Natural killer cell (primary cell): ENCODE data around the gene TEKTIP1. TPM values are rescaled to one million over a fixed set of nuclear protein-coding genes. Genes with fewer than 3 reads are reported as not detected.

Experiments
- ATAC-seq, 3 donors: fragments of 150-1000 bp in 2 of 3; fragments of 200-7000 bp in 1 of 3; cut with Tn5 transposase; 1 replicate in 1 of 3; 2 replicates in 2 of 3; pipeline ENCODE4 v1.10.0; 2021; ENCODE audit warnings: mild to moderate bottlenecking in 2 of 3, moderate library complexity in 2 of 3
- DNase-seq, 2 donors: peaks; one replicate each; pipeline versions ENCODE4 v3.0.0 to v3.0.0-alpha.2; 2013 to 2021; ENCODE audit warnings: mixed read lengths in 1 of 2
- H3K27ac ChIP-seq: one replicate; pipeline ENCODE4 v1.5.1; 2013; ENCODE audit warnings: mild to moderate bottlenecking, low read length
- H3K27me3 ChIP-seq: one replicate; pipeline ENCODE4 v1.6.1; 2013; ENCODE audit warnings: low read length; ENCODE audit not compliant: control insufficient read depth, insufficient read depth
- H3K36me3 ChIP-seq: one replicate; pipeline ENCODE4 v1.6.1; 2013; ENCODE audit warnings: low read length; ENCODE audit not compliant: control insufficient read depth, insufficient read depth
- H3K4me1 ChIP-seq: one replicate; pipeline ENCODE4 v1.6.1; 2013; ENCODE audit warnings: low read length; ENCODE audit not compliant: control insufficient read depth, insufficient read depth
- H3K4me3 ChIP-seq: one replicate; pipeline ENCODE4 v1.5.1; 2013; ENCODE audit warnings: low read length
- H3K9me3 ChIP-seq: one replicate; pipeline ENCODE4 v1.6.1; 2013; ENCODE audit warnings: low read length; ENCODE audit not compliant: control insufficient read depth, insufficient read depth
- H3K27ac Mint-ChIP-seq, 2 donors: one replicate each; pipeline ENCODE4 v1.8.0; 2022; ENCODE audit warnings: mild to moderate bottlenecking in 2 of 2, mixed read lengths in 2 of 2, moderate library complexity in 1 of 2
- H3K27me3 Mint-ChIP-seq, 2 donors: one replicate each; pipeline ENCODE4 v1.8.0; 2022; ENCODE audit warnings: low read depth in 2 of 2, mixed read lengths in 2 of 2
- H3K36me3 Mint-ChIP-seq: one replicate; pipeline ENCODE4 v1.8.0; 2022; ENCODE audit warnings: mixed read lengths
- H3K4me1 Mint-ChIP-seq, 2 donors: one replicate each; pipeline ENCODE4 v1.8.0; 2022; ENCODE audit warnings: mixed read lengths in 2 of 2
- H3K4me3 Mint-ChIP-seq: one replicate; pipeline ENCODE4 v1.8.0; 2022; ENCODE audit warnings: mild to moderate bottlenecking, moderate library complexity, mixed read lengths
- H3K9me3 Mint-ChIP-seq, 2 donors: one replicate each; pipeline ENCODE4 v1.8.0; 2022; ENCODE audit warnings: mixed read lengths in 2 of 2
- CTCF ChIP-seq: fragments of 200-600 bp; IDR thresholded peaks from one replicate; pipeline ENCODE4 v1.8.0; 2022; ENCODE audit warnings: antibody characterized with exemption
- WGBS: methylation state at CpG from one replicate; pipeline ENCODE4 v1.1.7; 2013; ENCODE audit warnings: missing lambda C conversion rate; ENCODE audit not compliant: insufficient coverage; 5-methylcytosine and 5-hydroxymethylcytosine counted together
- intact Hi-C: fragments of 100-400 bp; cut with micrococcal nuclease; formaldehyde crosslinking; loops from one replicate; pipeline ENCODE4 v1.14.2; 2022
- total RNA-seq, 4 donors: library from RNA; stranded (reverse); fragments of 120-200 nt in 1 of 4; gene quantifications; one replicate each; pipeline versions ENCODE4 v1.2.3 to v1.2.4, GENCODE V29; 2013 to 2022

Gene TEKTIP1
- total RNA-seq, 3 donors from 2014 or later (not counting 1 experiment from before 2014, with no cell fraction given) = 5.9 to 11.6 (median 6.4) TPM

- Histone ChIP-seq H3K27ac (no peak overlapping the region), H3K9me3 (no peaks in the 10 kb centered on the region), H3K36me3 (no peaks in the 10 kb centered on the region), H3K4me1 (peaks cover 26% of the 10 kb centered on the region), H3K4me3 (no peak overlapping the region), H3K27me3 (no peaks in the 10 kb centered on the region)
- Mint-ChIP-seq H3K27me3 (no peaks in the 10 kb centered on the region), H3K4me3 (peak overlapping the region; percentile 40), H3K36me3 (no peaks in the 10 kb centered on the region), H3K9me3 (no peaks in the 10 kb centered on the region), H3K4me1 (peaks cover 7 to 25% of the 10 kb centered on the region in 2 donors), H3K27ac (no peak overlapping the region)
- DNase-seq (peak in 1 of 2 donors; percentile 46), ATAC-seq (no peak)
- intact Hi-C loops = no loop called here
- TF ChIP-seq CTCF = no peak
- WGBS = 97% methylated on average over 17 of the region's 19 CpGs
These were observed 36.3 kb downstream of the TEKTIP1 start for GRCh38 chr19:3575260-3575741.

GRCh38 chr19:3575949-3576673, 37.1 kb downstream of the TEKTIP1 start:
- WGBS = 92% methylated on average over 29 of the region's 29 CpGs
- intact Hi-C loops = no loop called here
- no peak overlapping the region for H3K4me3 ChIP-seq

GRCh38 chr19:3576696-3577443, 37.9 kb downstream of the TEKTIP1 start:
- Mint-ChIP-seq H3K4me1 (peaks cover 7 to 19% of the 10 kb centered on the region in 2 donors), H3K4me3 (no peak overlapping the region), H3K36me3 (no peaks in the 10 kb centered on the region), H3K9me3 (no peaks in the 10 kb centered on the region), H3K27me3 (no peaks in the 10 kb centered on the region), H3K27ac (no peak overlapping the region)
- TF ChIP-seq CTCF = no peak
- Histone ChIP-seq H3K4me1 (peaks cover 22% of the 10 kb centered on the region), H3K4me3 (no peak overlapping the region), H3K27ac (no peak overlapping the region), H3K36me3 (no peaks in the 10 kb centered on the region), H3K27me3 (no peaks in the 10 kb centered on the region), H3K9me3 (no peaks in the 10 kb centered on the region)
- 87% methylated on average over 61 of the region's 78 CpGs for WGBS
- intact Hi-C loops = no loop called here
- DNase-seq (no peak), ATAC-seq (no peak)

More at GRCh38 chr19:3575949-3576673, 37.1 kb downstream of the TEKTIP1 start:
- no peaks in the 10 kb centered on the region for H3K27me3 Mint-ChIP-seq
- no peak for TF ChIP-seq CTCF
- Histone ChIP-seq H3K27me3 (no peaks in the 10 kb centered on the region), H3K9me3 (no peaks in the 10 kb centered on the region), H3K27ac (no peak overlapping the region), H3K36me3 (no peaks in the 10 kb centered on the region), H3K4me1 (peaks cover 26% of the 10 kb centered on the region)
- no peak overlapping the region for H3K4me3 Mint-ChIP-seq
- H3K36me3 Mint-ChIP-seq = no peaks in the 10 kb centered on the region
- peaks cover 7 to 25% of the 10 kb centered on the region in 2 donors for H3K4me1 Mint-ChIP-seq
- ATAC-seq = no peak
- H3K27ac Mint-ChIP-seq = no peak overlapping the region
- DNase-seq = no peak
- no peaks in the 10 kb centered on the region for H3K9me3 Mint-ChIP-seq
